Stimulated activated CD8-positive, alpha-beta memory T cell treated with anti-CD3 and anti-CD28 coated beads, Interleukin-15, amount 100 ng/mL, for 4 hours (primary cell): ENCODE results near the gene DHX57.

ENCODE experiments used
- DNase-seq, 2 donors: peaks; one replicate each; pipeline ENCODE4 v3.0.0-alpha.2; 2020; ENCODE audit warnings: low read depth in 2 of 2

DHX57 gene

GRCh38 chr2:38751596-38752410, 123.9 kb downstream of the DHX57 start:
- DNase-seq = no peak

- peak; percentile 93 to 94 for DNase-seq
Observed at GRCh38 chr2:38750891-38751595, 124.7 kb downstream of the DHX57 start, which contains the start of gene SRSF7. SRSF7 (minus strand) TSS chr2:38751361; CDS start chr2:38751256, 105 bp downstream.

GRCh38 chr2:38750011-38750890, 125.5 kb downstream of the DHX57 start:
- DNase-seq = peak; percentile 8 to 22

GRCh38 chr2:38748943-38749804, 126.6 kb downstream of the DHX57 start:
- no peak for DNase-seq

GRCh38 chr2:38748391-38748790, 127.3 kb downstream of the DHX57 start:
- DNase-seq = no peak

GRCh38 chr2:38747819-38748218, 127.9 kb downstream of the DHX57 start:
- DNase-seq = no peak
